Stomach (tissue), 4 donors: ENCODE data around the gene NCBP2L.

Experiments
- CTCF ChIP-seq, 7 experiments: fragments of 450-650 bp in 4 of 7; fragments of 200-600 bp in 3 of 7; sonication (generic) in 3 of 7; IDR thresholded peaks; one replicate each; pipeline ENCODE4 v1.5.1; 2016 to 2019; ENCODE audit warnings: antibody characterized with exemption in 7 of 7, control low read depth in 2 of 7, mild to moderate bottlenecking in 1 of 7
- POLR2A ChIP-seq, 4 donors: fragments of 450-650 bp; IDR thresholded peaks; one replicate each; pipeline ENCODE4 v1.6.1; 2016; ENCODE audit warnings: antibody characterized with exemption in 4 of 4, control low read depth in 2 of 4, mild to moderate bottlenecking in 1 of 4, moderate library complexity in 1 of 4

- no peak for TF ChIP-seq CTCF (IDR thresholded peaks at IDR 0.05)
- no peak for TF ChIP-seq POLR2A (IDR thresholded peaks at IDR 0.05)
Observed at GRCh38 chrX:107729558-107730297, 47.8 kb upstream of the NCBP2L start.
